Gastroesophageal sphincter (tissue), 4 donors: Measurements from ENCODE around the gene CGNL1. TPM values are rescaled to one million over a fixed set of nuclear protein-coding genes. Genes with fewer than 3 reads are reported as not detected.

Experiments used
- ATAC-seq: fragments of 150-250 bp; one replicate; pipeline ENCODE4 v1.9.1; 2016; ENCODE audit warnings: mild to moderate bottlenecking, moderate library complexity
- H3K27ac ChIP-seq, 4 donors: fragments of 200-600 bp; sonication (generic) in 3 of 4; 1 replicate in 3 of 4; 2 replicates in 1 of 4; pipeline ENCODE4 v1.5.1; 2016 to 2019
- H3K27me3 ChIP-seq: fragments of 200-600 bp; sonication (generic); one replicate; pipeline ENCODE4 v1.5.1; 2019
- H3K36me3 ChIP-seq, 2 donors: fragments of 200-600 bp; sonication (generic); one replicate each; pipeline ENCODE4 v1.5.1; 2019; ENCODE audit warnings: control low read depth in 1 of 2
- H3K4me1 ChIP-seq, 3 donors: fragments of 200-600 bp; sonication (generic); 1 replicate in 2 of 3; 2 replicates in 1 of 3; pipeline ENCODE4 v1.5.1; 2016 to 2019; ENCODE audit warnings: control low read depth in 2 of 3
- H3K4me3 ChIP-seq, 2 donors: fragments of 200-600 bp; sonication (generic); one replicate each; pipeline ENCODE4 v1.5.1; 2019; ENCODE audit warnings: mild to moderate bottlenecking in 1 of 2, moderate library complexity in 1 of 2
- H3K9me3 ChIP-seq, 3 donors: fragments of 200-600 bp; sonication (generic); one replicate each; pipeline ENCODE4 v1.5.1; 2017 to 2019; ENCODE audit warnings: control low read depth in 2 of 3
- CTCF ChIP-seq, 4 experiments: fragments of 200-600 bp in 2 of 4; fragments of 450-650 bp in 2 of 4; sonication (generic) in 1 of 4; IDR thresholded peaks; one replicate each; pipeline ENCODE4 v1.5.1; 2017 to 2019; ENCODE audit warnings: antibody characterized with exemption in 4 of 4, mild to moderate bottlenecking in 2 of 4, moderate library complexity in 2 of 4
- EP300 ChIP-seq: sonication (generic); formaldehyde crosslinking; IDR thresholded peaks from one replicate; pipeline ENCODE4 v1.6.1; 2017; ENCODE audit warnings: antibody characterized with exemption, mild to moderate bottlenecking
- POLR2A ChIP-seq, 2 donors: fragments of 450-650 bp; IDR thresholded peaks; one replicate each; pipeline ENCODE4 v1.6.1; 2017; ENCODE audit warnings: antibody characterized with exemption in 2 of 2, mild to moderate bottlenecking in 2 of 2, moderate library complexity in 1 of 2
- POLR2AphosphoS5 ChIP-seq: sonication (generic); formaldehyde crosslinking; IDR thresholded peaks from one replicate; pipeline ENCODE4 v1.6.1; 2017; ENCODE audit warnings: antibody characterized with exemption
- WGBS, 2 donors: methylation state at CpG; one replicate each; pipeline ENCODE4 v1.1.5; 2018; ENCODE audit warnings: low coverage in 1 of 2; 5-methylcytosine and 5-hydroxymethylcytosine counted together
- total RNA-seq, 4 donors: library from RNA; depleted of rRNA; stranded (reverse); fragments of >200 nt; gene quantifications; one replicate each; pipeline ENCODE4 v1.1.0, GENCODE V29; 2016

CGNL1 gene
- total RNA-seq, 4 donors from 2014 or later: 8.5 to 36.4 (median 16.7) TPM

GRCh38 chr15:57537488-57538264 lies 161.4 kb downstream of the CGNL1 start:
- Histone ChIP-seq H3K4me3 (no peak overlapping the region), H3K27me3 (no peaks in the 10 kb centered on the region), H3K27ac (no peak overlapping the region), H3K36me3 (no peaks in the 10 kb centered on the region), H3K4me1 (peaks cover 0 to 32% (median 4%) of the 10 kb centered on the region in 3 donors), H3K9me3 (no peaks in the 10 kb centered on the region)
- TF ChIP-seq POLR2A (IDR thresholded peaks at IDR 0.05) (no peak), CTCF (IDR thresholded peaks at IDR 0.05) (no peak), EP300 (no peak), POLR2AphosphoS5 (no peak)
- 94 to 100% methylated on average over 1 to 2 of the region's 4 CpGs for WGBS, 2 donors
- ATAC-seq: no peak

- ATAC-seq: no peak
- TF ChIP-seq EP300 (no peak), CTCF (IDR thresholded peaks at IDR 0.05) (no peak), POLR2AphosphoS5 (no peak), POLR2A (IDR thresholded peaks at IDR 0.05) (no peak)
- Histone ChIP-seq H3K4me1 (peaks cover 0 to 27% (median 4%) of the 10 kb centered on the region in 3 donors), H3K9me3 (no peaks in the 10 kb centered on the region), H3K27me3 (no peaks in the 10 kb centered on the region), H3K4me3 (no peak overlapping the region), H3K27ac (no peak overlapping the region), H3K36me3 (no peaks in the 10 kb centered on the region)
Measured at GRCh38 chr15:57538265-57538529, 161.9 kb downstream of the CGNL1 start.

GRCh38 chr15:57538821-57539220 lies 162.5 kb downstream of the CGNL1 start:
- Histone ChIP-seq H3K9me3 (no peaks in the 10 kb centered on the region), H3K4me1 (peaks cover 0 to 20% (median 0%) of the 10 kb centered on the region in 3 donors), H3K27me3 (no peaks in the 10 kb centered on the region), H3K4me3 (no peak overlapping the region), H3K27ac (no peak overlapping the region), H3K36me3 (peaks cover 0 to 4% of the 10 kb centered on the region in 2 donors)
- ATAC-seq: no peak
- TF ChIP-seq EP300: no peak
- TF ChIP-seq POLR2AphosphoS5: no peak
- TF ChIP-seq CTCF (IDR thresholded peaks at IDR 0.05): no peak
- no peak for TF ChIP-seq POLR2A (IDR thresholded peaks at IDR 0.05)
- WGBS, 2 donors: 92 to 95% methylated on average over 3 to 7 of the region's 9 CpGs

GRCh38 chr15:57540211-57540610 lies 163.9 kb downstream of the CGNL1 start:
- H3K4me3 ChIP-seq: no peak overlapping the region
- no peaks in the 10 kb centered on the region for H3K27me3 ChIP-seq
- H3K4me1 ChIP-seq: peaks cover 0 to 11% (median 0%) of the 10 kb centered on the region in 3 donors
- TF ChIP-seq POLR2A (IDR thresholded peaks at IDR 0.05): no peak
- no peak for TF ChIP-seq CTCF (IDR thresholded peaks at IDR 0.05)
- no peak for TF ChIP-seq POLR2AphosphoS5
- no peak for TF ChIP-seq EP300
- peaks cover 0 to 17% of the 10 kb centered on the region in 2 donors for H3K36me3 ChIP-seq
- no peak overlapping the region for H3K27ac ChIP-seq
- no peak for ATAC-seq
- no peaks in the 10 kb centered on the region for H3K9me3 ChIP-seq
- WGBS, 2 donors: 83 to 92% methylated on average over 2 to 3 of the region's 3 CpGs

DNA sequence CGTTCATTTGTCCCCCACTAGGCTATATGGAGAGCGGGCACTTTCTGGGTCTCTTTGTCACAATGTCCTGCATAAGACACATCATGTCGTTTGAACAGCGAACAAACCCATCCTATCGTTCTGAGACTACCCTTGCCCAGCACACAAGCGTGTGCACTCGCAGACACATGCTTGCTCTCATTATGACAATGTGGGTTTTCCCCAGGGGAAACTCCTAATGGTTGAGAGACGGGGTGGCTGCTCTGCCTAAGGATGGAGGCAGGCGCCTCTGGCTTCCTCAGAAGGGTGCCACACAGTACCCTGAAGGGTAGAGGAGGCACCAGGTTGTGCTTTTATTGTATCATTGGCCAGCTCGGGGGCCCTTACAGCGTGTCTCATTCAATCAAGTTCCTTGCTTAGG lies 164.4 kb downstream of the CGNL1 start:
- no peak for TF ChIP-seq POLR2A (IDR thresholded peaks at IDR 0.05)
- TF ChIP-seq POLR2AphosphoS5: no peak
- TF ChIP-seq EP300: no peak
- no peak for TF ChIP-seq CTCF (IDR thresholded peaks at IDR 0.05)
- H3K27me3 ChIP-seq: no peaks in the 10 kb centered on the region
- no peaks in the 10 kb centered on the region for H3K9me3 ChIP-seq
- 63 to 67% methylated on average over 1 to 3 of the region's 11 CpGs for WGBS, 2 donors
- no peak overlapping the region for H3K4me3 ChIP-seq
- peaks cover 0 to 22% of the 10 kb centered on the region in 2 donors for H3K36me3 ChIP-seq
- H3K27ac ChIP-seq: no peak overlapping the region
- no peak for ATAC-seq
- H3K4me1 ChIP-seq: peaks cover 0 to 11% (median 0%) of the 10 kb centered on the region in 3 donors
